A549 (cell line): Measurements from ENCODE around the gene AFDN. TPM values are rescaled to one million over a fixed set of nuclear protein-coding genes. Genes with fewer than 3 reads are reported as not detected.
A peak's percentile ranks its signal among the peaks of the same experiment; 100 is the strongest.

Experiments used
- ATAC-seq, 2 experiments: fragments of 200-7000 bp in 1 of 2; fragments of >200 bp in 1 of 2; cut with Nextera tagmentation in 1 of 2; cut with Tn5 transposase in 1 of 2; 3 replicates each; pipeline versions ENCODE4 v1.8.0 to v1.9.1; 2018 to 2020; ENCODE audit warnings: mild to moderate bottlenecking in 1 of 2, moderate library complexity in 1 of 2
- CTCF ChIA-PET: fragments of 300-600 bp; sonication (Branson Sonifier 250); formaldehyde crosslinking; extraction: SDS; loops from one replicate; lab custom pipeline; 2021; ENCODE audit warnings: antibody characterized with exemption, inconsistent platforms; lab: Yijun Ruan, JAX
- POLR2A ChIA-PET: fragments of 350-600 bp; formaldehyde crosslinking; extraction: SDS; loops from one replicate; lab custom pipeline; 2021; ENCODE audit warnings: antibody characterized with exemption, inconsistent platforms; lab: Yijun Ruan, JAX
- DNase-seq, 2 experiments: peaks; one replicate each; pipeline versions ENCODE4 v3.0.0 to v3.0.0-alpha.2; 2011 to 2016; ENCODE audit warnings: low read depth in 1 of 2, low spot score in 1 of 2
- FAIRE-seq: peaks from 2 replicates; lab custom pipeline; 2011; peaks lifted over from hg19 to GRCh38; lab: Jason Lieb, UNC
- H3K27ac ChIP-seq, 2 experiments: fragments of >200 bp; sonication (Bioruptor Twin); formaldehyde crosslinking; 3 replicates each; pipeline ENCODE4 v1.5.1; 2016 to 2017
- H3K4me1 ChIP-seq: fragments of >200 bp; sonication (Bioruptor Twin); formaldehyde crosslinking; 3 replicates; pipeline ENCODE4 v1.6.1; 2016
- H3K4me2 ChIP-seq: fragments of >200 bp; sonication (Bioruptor Twin); formaldehyde crosslinking; 3 replicates; pipeline ENCODE4 v1.6.1; 2016
- H3K4me3 ChIP-seq: fragments of >200 bp; sonication (Bioruptor Twin); formaldehyde crosslinking; 3 replicates; pipeline ENCODE4 v1.5.1; 2016
- H3K9me3 ChIP-seq: fragments of >200 bp; sonication (Bioruptor Twin); formaldehyde crosslinking; 3 replicates; pipeline ENCODE4 v1.6.1; 2016
- BCL3 ChIP-seq: fragments of >200 bp; sonication (Bioruptor Twin); formaldehyde crosslinking; IDR thresholded peaks from 3 replicates; pipeline ENCODE4 v1.6.1; 2016
- CBX2 ChIP-seq: fragments of 200-600 bp; sonication (generic); IDR thresholded peaks from 2 replicates; pipeline ENCODE4 v1.6.1; 2016; ENCODE audit warnings: low read depth, mild to moderate bottlenecking, borderline replicate concordance
- CHD4 ChIP-seq: fragments of 200-600 bp; sonication (generic); IDR thresholded peaks from 2 replicates; pipeline ENCODE4 v1.6.1; 2016; ENCODE audit warnings: antibody characterized with exemption, mild to moderate bottlenecking, borderline replicate concordance
- EHF ChIP-seq: fragments of 250-450 bp; sonication (Bioruptor Pico); IDR thresholded peaks from 2 replicates; pipeline ENCODE4 v1.5.0; 2020; ENCODE audit warnings: mild to moderate bottlenecking
- EHMT2 ChIP-seq: fragments of 200-600 bp; sonication (generic); IDR thresholded peaks from 2 replicates; pipeline ENCODE4 v1.6.1; 2016; ENCODE audit warnings: antibody characterized with exemption, low read depth, mild to moderate bottlenecking, moderate library complexity
- ESRRA ChIP-seq: fragments of 150-350 bp; IDR thresholded peaks from 2 replicates; pipeline ENCODE4 v1.6.1; 2014; ENCODE audit warnings: mild to moderate bottlenecking, low read length, borderline replicate concordance
- HMGXB4 ChIP-seq: fragments of 250-450 bp; sonication (Bioruptor Pico); IDR thresholded peaks from 2 replicates; pipeline ENCODE4 v1.5.0; 2021; ENCODE audit warnings: mild to moderate bottlenecking, moderate library complexity, borderline replicate concordance
- HOXA7 ChIP-seq: fragments of 250-450 bp; sonication (Bioruptor Pico); IDR thresholded peaks from 2 replicates; pipeline ENCODE4 v1.5.0; 2020; ENCODE audit warnings: mild to moderate bottlenecking, moderate library complexity
- MAX ChIP-seq: IDR thresholded peaks from 2 replicates; pipeline ENCODE4 v1.6.1; 2012
- MYC ChIP-seq: IDR thresholded peaks from 2 replicates; pipeline ENCODE4 v1.6.1; 2012; ENCODE audit warnings: mild to moderate bottlenecking, inconsistent platforms, low read length, improper control_type of control experiment, borderline replicate concordance
- RAD21 ChIP-seq, 2 experiments: fragments of >200 bp in 1 of 2; sonication (Bioruptor Twin) in 1 of 2; formaldehyde crosslinking in 1 of 2; IDR thresholded peaks in 1 of 2; conservative IDR thresholded peaks in 1 of 2; 2 replicates in 1 of 2; 3 replicates in 1 of 2; pipeline ENCODE4 v1.6.1; 2012 to 2018; ENCODE audit warnings: inconsistent platforms in 1 of 2
- REST ChIP-seq: fragments of 200-600 bp; sonication (generic); IDR thresholded peaks from 2 replicates; pipeline ENCODE4 v1.6.1; 2016; ENCODE audit warnings: antibody characterized with exemption, mild to moderate bottlenecking, moderate library complexity
- RFX5 ChIP-seq: fragments of 450-650 bp; IDR thresholded peaks from 2 replicates; pipeline ENCODE4 v1.7.1; 2014; ENCODE audit warnings: antibody characterized with exemption, mild to moderate bottlenecking, moderate library complexity
- RNF2 ChIP-seq: fragments of 200-600 bp; sonication (generic); IDR thresholded peaks from 2 replicates; pipeline ENCODE4 v1.6.1; 2016; ENCODE audit warnings: low read depth, mild to moderate bottlenecking, antibody characterized with exemption, moderate library complexity, borderline replicate concordance
- SREBF2 ChIP-seq: fragments of 450-650 bp; IDR thresholded peaks from 2 replicates; pipeline ENCODE4 v1.6.1; 2014; ENCODE audit warnings: mild to moderate bottlenecking, moderate library complexity
- TP53 ChIP-seq: fragments of 250-450 bp; sonication (Bioruptor Pico); IDR thresholded peaks from 2 replicates; pipeline ENCODE4 v1.5.0; 2021; ENCODE audit warnings: mild to moderate bottlenecking, moderate library complexity
- ZC3H11A ChIP-seq: fragments of 450-650 bp; IDR thresholded peaks from 2 replicates; pipeline ENCODE4 v1.6.1; 2014; ENCODE audit warnings: antibody characterized with exemption, mild to moderate bottlenecking
- WGBS: methylation state at CpG from one replicate; pipeline ENCODE4 v1.1.6; 2017; ENCODE audit errors: missing lambda C conversion rate; 5-methylcytosine and 5-hydroxymethylcytosine counted together
- polyA plus RNA-seq, 4 experiments: library from polyadenylated mRNA; depleted of rRNA in 3 of 4; stranded (reverse); fragments of >200 nt; fragmentation: RNase III in 1 of 4; extraction: RNeasy Plus Mini Kit Qiagen cat#74134 plus additional on column Dnase treatment in 1 of 4; gene quantifications; 2 replicates in 3 of 4; 3 replicates in 1 of 4; pipeline ENCODE4 v1.2.3, GENCODE V29; 2011 to 2017

The AFDN gene
- polyA plus RNA-seq, 2 of the 4 experiments (the other 2 are of a cell fraction) = 17.5 to 40.8 TPM

GRCh38 chr6:167795321-167795811, 31.3 kb upstream of the AFDN start:
- no peak for ATAC-seq
- ChIA-PET CTCF (no interaction called here), POLR2A (no interaction called here)
- Histone ChIP-seq H3K9me3 (no peaks in the 10 kb centered on the region), H3K4me2 (no peak overlapping the region), H3K27ac (no peak overlapping the region), H3K4me3 (no peak overlapping the region), H3K4me1 (peaks cover 9% of the 10 kb centered on the region; the same call in 1 of the 3 replicates)
- 82% methylated on average over 2 of the region's 17 CpGs for WGBS
- no peak for TF ChIP-seq MYC
- TF ChIP-seq HMGXB4 (CRISPR knock-in tag) = no peak
- TF ChIP-seq CHD4 = no peak
- no peak for TF ChIP-seq TP53 (CRISPR knock-in tag)
- no peak for TF ChIP-seq RAD21 (conservative IDR thresholded peaks at IDR 0.05 in 1 of 2, IDR thresholded peaks at IDR 0.05 in 1 of 2)
- no peak for TF ChIP-seq SREBF2
- TF ChIP-seq RNF2 = no peak
- TF ChIP-seq HOXA7 (CRISPR knock-in tag) = no peak
- TF ChIP-seq RFX5 = no peak
- no peak for TF ChIP-seq REST
- no peak for FAIRE-seq
- no peak for DNase-seq

GRCh38 chr6:167795874-167796191, 30.9 kb upstream of the AFDN start:
- Histone ChIP-seq H3K4me3 (no peak overlapping the region), H3K4me2 (no peak overlapping the region), H3K27ac (no peak overlapping the region), H3K4me1 (peaks cover 9% of the 10 kb centered on the region; the same call in 1 of the 3 replicates), H3K9me3 (no peaks in the 10 kb centered on the region)
- ChIA-PET POLR2A (no interaction called here), CTCF (no interaction called here)
- FAIRE-seq (no peak), ATAC-seq (no peak), DNase-seq (no peak)
- TF ChIP-seq BCL3 (no peak), ZC3H11A (no peak)
- 87% methylated on average over 5 of the region's 10 CpGs for WGBS

GRCh38 chr6:167796192-167796981, 30.3 kb upstream of the AFDN start:
- DNase-seq = no peak

More at GRCh38 chr6:167796192-167796981, 30.3 kb upstream of the AFDN start:
- H3K4me1 ChIP-seq = peaks cover 6% of the 10 kb centered on the region; the same call in 1 of the 3 replicates
- TF ChIP-seq EHF (CRISPR knock-in tag) (no peak), EHMT2 (no peak), MAX (no peak), TP53 (CRISPR knock-in tag) (no peak), HOXA7 (CRISPR knock-in tag) (no peak), ESRRA (no peak), SREBF2 (no peak), CBX2 (no peak)
- TF ChIP-seq, all 56 proteins: peak for 0
- 51% methylated on average over 8 of the region's 43 CpGs for WGBS
- ChIA-PET POLR2A (no interaction called here), CTCF (no interaction called here)
- peak; percentile 55 to 63; a peak in 4 of 6 replicates for ATAC-seq
- H3K27ac ChIP-seq = no peak overlapping the region
- H3K4me3 ChIP-seq = no peak overlapping the region
- FAIRE-seq = no peak
- peak overlapping the region; percentile 39; the same call in 2 of the 3 replicates for H3K4me2 ChIP-seq
- no peaks in the 10 kb centered on the region for H3K9me3 ChIP-seq
